K562 (cell line): ENCODE measurements around the gene SLC25A26.

Experiments
- FOSL1 ChIP-seq: fragments of 200-800 bp; sonication (Bioruptor generic); conservative IDR thresholded peaks from 2 replicates; pipeline ENCODE4 v1.6.1; 2016; ENCODE audit warnings: missing genetic modification characterization, missing compliant biosample characterization
- ZNF232 ChIP-seq: sonication (generic); formaldehyde crosslinking; IDR thresholded peaks from 2 replicates; pipeline ENCODE4 v1.8.0; 2022; ENCODE audit warnings: mild to moderate bottlenecking, missing genetic modification reagents
- TF ChIP-seq, protein P1 (sequence below), 3 experiments: IDR thresholded peaks in 2 of 3; conservative IDR thresholded peaks in 1 of 3; 2 replicates each; pipeline ENCODE4 v1.5.1; 2011 to 2012; ENCODE audit warnings: low read length in 3 of 3, mild to moderate bottlenecking in 3 of 3, control low read depth in 2 of 3, improper control_type of control experiment in 1 of 3, inconsistent platforms in 1 of 3, low read depth in 1 of 3, mixed read lengths in 1 of 3, moderate library complexity in 1 of 3; ENCODE audit not compliant: insufficient read depth in 2 of 3

DNA sequence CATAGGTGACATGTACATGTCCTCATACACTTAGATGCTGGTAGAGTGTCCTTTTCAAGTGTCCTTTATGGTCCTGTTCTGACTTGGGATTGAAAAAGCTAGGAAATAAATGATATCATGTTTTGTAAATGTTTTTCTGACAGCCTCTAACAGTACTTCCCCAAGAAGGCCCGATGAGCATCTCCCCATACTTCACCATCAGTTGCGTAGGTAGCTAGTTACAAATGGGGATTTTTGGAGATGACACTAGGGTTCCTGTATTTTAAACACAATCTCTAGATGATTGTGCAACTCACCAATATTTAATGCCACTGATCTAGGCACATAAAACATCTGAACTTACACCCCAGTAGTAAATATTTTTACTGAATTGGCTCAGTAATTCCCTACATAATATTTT, 27.8 kb downstream of the SLC25A26 start:
- no peak for TF ChIP-seq FOSL1
- TF ChIP-seq, protein P1, sequence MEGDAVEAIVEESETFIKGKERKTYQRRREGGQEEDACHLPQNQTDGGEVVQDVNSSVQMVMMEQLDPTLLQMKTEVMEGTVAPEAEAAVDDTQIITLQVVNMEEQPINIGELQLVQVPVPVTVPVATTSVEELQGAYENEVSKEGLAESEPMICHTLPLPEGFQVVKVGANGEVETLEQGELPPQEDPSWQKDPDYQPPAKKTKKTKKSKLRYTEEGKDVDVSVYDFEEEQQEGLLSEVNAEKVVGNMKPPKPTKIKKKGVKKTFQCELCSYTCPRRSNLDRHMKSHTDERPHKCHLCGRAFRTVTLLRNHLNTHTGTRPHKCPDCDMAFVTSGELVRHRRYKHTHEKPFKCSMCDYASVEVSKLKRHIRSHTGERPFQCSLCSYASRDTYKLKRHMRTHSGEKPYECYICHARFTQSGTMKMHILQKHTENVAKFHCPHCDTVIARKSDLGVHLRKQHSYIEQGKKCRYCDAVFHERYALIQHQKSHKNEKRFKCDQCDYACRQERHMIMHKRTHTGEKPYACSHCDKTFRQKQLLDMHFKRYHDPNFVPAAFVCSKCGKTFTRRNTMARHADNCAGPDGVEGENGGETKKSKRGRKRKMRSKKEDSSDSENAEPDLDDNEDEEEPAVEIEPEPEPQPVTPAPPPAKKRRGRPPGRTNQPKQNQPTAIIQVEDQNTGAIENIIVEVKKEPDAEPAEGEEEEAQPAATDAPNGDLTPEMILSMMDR (IDR thresholded peaks at IDR 0.05 in 2 of 3, conservative IDR thresholded peaks at IDR 0.05 in 1 of 3; ENCODE audit: insufficient read depth in 2 of 3, low read depth in 1 of 3, low read length in 3 of 3), result no peak
- TF ChIP-seq ZNF232, result no peak
